HG02973 (cell line): ENCODE measurements around the gene GRM2.

ENCODE experiments used
- ATAC-seq: cut with Tn5 transposase; IDR thresholded peaks from one replicate; pipeline ENCODE4 v1.9.1; 2021; ENCODE audit warnings: moderate library complexity; ENCODE audit not compliant: unreplicated experiment

GRM2 gene

GRCh38 chr3:51704511-51704950, 2.3 kb upstream of the GRM2 start:
- no peak for ATAC-seq

DNA sequence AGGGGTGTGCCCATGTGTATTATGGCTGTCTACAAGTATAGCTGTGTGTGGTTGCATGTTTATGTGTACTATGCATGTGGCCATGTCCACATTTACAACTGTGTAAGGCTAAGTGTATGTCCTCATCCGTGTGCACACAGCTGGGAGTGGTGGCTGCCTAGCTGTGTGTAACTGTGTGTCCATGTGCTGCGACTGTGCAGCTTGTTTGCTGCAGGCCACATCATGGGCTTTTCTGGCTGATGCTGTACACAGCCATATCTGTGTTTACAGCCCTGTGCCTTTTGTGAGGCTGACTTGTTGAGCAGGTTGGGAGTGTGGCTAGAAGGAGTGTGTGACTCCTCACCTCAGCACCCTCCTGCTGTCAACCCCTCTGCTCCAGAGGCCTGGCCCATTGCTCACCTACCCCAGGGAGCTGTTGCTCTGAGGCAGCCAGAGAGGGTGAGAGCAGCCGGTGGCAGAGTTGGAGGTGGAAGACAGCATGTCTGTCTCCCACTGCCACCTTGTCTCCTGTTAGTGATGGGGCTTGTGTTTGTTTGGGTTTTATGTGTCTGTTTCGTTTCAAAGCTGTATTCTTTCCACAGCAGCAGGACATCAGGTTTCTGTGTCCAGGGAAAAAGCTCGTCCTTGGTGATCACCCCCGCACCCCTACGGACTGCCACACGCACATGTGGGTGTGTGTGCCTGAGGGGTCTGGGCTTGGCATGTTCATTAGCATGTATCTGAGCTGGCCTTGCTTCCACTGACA, 1.4 kb upstream of the GRM2 start:
- ATAC-seq = no peak

- no peak for ATAC-seq
These were observed 815 bp upstream of the GRM2 start for GRCh38 chr3:51706021-51706485.

GRCh38 chr3:51708216-51708845, 1.5 kb downstream of the GRM2 start:
- no peak for ATAC-seq

DNA sequence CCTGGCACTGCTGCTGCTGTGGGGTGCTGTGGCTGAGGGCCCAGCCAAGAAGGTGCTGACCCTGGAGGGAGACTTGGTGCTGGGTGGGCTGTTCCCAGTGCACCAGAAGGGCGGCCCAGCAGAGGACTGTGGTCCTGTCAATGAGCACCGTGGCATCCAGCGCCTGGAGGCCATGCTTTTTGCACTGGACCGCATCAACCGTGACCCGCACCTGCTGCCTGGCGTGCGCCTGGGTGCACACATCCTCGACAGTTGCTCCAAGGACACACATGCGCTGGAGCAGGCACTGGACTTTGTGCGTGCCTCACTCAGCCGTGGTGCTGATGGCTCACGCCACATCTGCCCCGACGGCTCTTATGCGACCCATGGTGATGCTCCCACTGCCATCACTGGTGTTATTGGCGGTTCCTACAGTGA, 2.1 kb downstream of the GRM2 start:
- ATAC-seq = no peak

GRCh38 chr3:51709675-51710074, 2.8 kb downstream of the GRM2 start:
- ATAC-seq = no peak

DNA sequence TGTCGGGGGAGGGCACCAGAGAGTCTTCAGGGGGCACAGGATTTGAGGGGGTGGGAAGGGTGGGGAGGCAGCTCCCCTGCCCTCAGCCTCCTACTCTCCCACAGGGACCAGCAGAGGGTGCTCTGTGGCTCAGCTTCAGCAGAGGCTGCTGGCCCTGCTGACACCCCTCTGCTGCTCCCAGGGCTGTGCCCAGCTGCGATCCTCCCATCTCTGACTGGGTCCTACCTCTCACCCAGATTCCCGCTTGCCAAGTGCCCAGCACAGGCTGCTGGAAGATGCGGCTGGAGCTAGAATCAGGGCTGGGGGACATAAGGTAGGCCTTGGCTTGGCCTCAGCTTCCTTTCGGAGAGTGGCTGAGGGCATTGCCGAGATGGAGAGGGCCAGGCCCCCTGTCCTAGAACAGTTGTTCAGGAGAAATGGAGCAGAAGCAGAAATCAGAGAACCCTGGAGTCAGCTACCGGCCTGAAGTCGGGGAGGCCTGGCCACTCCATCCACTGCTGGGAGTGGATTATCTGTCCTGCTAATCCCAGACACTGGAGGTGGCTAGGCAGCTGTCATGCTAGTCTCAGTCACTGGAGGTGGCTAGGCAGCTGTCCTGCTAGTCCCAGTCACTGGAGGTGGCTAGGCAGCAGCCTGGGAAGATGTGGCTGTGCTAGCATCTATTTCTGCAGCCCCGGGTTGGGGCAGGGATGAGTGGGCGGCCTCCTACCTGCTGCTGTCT, 3.9 kb downstream of the GRM2 start:
- ATAC-seq = no peak

DNA sequence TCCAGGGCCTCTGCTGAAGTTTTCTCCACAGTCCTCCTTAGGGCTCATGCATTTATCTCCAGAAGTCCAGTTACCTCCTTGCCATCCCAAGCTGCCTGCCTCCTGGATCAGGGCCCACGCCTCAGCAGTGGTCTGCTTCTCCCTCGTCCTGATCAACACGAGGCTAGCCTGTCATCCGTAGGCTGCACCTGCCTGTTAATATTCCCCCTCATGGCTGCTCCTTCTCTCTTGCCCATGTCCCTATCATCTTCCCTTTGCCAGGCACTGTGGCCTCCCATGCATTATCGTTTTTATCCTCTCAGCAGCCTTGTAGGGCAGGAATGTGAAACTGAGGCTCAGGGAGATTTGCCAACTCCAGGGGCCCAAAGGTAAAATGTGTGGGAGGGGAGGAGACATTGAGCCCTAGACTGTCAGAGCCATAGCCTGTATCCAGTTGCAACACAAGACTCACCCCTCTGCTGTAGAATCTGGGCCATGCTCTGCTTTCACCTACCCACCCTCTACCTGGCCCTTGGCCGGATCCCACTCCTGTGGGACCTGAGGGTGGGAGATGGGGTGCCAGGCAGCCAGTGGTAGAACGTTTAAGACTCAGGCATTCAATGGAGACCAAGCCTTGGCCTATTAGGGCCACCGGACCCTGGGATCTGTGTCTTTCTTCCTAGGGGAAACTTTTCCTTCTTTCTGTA, 4.6 kb downstream of the GRM2 start:
- no peak for ATAC-seq

- no peak for ATAC-seq
These were observed 5.2 kb downstream of the GRM2 start for GRCh38 chr3:51712038-51712420.

GRCh38 chr3:51712511-51712931, 5.7 kb downstream of the GRM2 start:
- no peak for ATAC-seq

DNA sequence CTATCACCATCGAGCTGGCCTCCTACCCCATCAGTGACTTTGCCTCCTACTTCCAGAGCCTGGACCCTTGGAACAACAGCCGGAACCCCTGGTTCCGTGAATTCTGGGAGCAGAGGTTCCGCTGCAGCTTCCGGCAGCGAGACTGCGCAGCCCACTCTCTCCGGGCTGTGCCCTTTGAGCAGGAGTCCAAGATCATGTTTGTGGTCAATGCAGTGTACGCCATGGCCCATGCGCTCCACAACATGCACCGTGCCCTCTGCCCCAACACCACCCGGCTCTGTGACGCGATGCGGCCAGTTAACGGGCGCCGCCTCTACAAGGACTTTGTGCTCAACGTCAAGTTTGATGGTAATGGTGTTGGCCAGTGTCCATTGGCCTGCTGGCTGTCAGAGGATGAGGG, 6.1 kb downstream of the GRM2 start:
- no peak for ATAC-seq

GRCh38 chr3:51715231-51715976, 8.5 kb downstream of the GRM2 start:
- ATAC-seq = no peak

GRCh38 chr3:51715977-51716294, 9.1 kb downstream of the GRM2 start:
- no peak for ATAC-seq

DNA sequence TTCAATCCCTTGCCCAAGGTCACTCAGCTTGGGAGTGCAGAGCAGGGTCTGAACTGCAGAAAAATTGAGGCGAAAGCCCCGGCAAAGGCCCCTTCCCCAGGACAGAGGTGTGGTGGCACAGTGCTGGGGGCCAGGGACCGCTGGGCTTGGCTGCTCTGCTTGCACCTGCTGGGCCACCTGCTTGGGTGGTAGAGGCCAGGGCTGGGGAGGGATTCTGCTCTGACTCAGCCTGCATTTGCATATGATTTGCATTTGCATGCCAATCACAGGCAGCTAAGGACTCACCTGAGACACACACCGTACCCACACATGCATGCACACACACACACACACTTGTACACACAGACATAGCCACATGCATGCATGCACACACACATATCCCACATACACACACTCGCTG, 9.9 kb downstream of the GRM2 start:
- ATAC-seq = no peak

DNA sequence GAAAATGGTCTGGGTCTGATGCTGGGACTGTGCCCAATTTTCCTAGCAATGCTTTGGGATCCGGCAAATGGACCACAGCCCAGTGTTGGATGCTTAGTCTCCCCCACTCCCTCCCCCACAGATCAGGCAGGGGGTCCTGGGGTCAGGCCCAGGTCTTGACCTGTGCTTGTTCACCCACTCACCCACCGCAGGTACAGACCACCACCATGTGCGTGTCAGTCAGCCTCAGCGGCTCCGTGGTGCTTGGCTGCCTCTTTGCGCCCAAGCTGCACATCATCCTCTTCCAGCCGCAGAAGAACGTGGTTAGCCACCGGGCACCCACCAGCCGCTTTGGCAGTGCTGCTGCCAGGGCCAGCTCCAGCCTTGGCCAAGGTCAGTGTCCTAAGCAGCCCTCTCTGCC, 10.6 kb downstream of the GRM2 start:
- ATAC-seq = no peak

DNA sequence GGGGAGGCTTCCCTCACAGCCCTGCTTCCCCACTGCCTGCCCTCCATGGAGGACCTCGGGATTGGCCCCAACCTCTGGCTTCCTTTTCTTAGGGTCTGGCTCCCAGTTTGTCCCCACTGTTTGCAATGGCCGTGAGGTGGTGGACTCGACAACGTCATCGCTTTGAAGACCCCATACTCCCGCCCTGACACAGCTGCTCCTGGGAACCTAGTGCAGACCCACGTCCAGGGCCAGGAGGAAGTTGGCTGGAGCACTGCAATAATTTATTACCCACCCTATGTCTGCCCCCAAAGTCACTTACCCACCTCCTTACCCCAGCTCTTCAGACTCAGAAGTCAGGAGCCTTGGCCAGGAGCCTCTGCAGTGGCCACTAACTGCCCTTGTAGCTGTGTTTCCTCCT, 11.1 kb downstream of the GRM2 start:
- no peak for ATAC-seq

GRCh38 chr3:51718547-51719409, 11.9 kb downstream of the GRM2 start:
- no peak for ATAC-seq

- no peak for ATAC-seq
These were observed 12.7 kb downstream of the GRM2 start for GRCh38 chr3:51719410-51720025.

DNA sequence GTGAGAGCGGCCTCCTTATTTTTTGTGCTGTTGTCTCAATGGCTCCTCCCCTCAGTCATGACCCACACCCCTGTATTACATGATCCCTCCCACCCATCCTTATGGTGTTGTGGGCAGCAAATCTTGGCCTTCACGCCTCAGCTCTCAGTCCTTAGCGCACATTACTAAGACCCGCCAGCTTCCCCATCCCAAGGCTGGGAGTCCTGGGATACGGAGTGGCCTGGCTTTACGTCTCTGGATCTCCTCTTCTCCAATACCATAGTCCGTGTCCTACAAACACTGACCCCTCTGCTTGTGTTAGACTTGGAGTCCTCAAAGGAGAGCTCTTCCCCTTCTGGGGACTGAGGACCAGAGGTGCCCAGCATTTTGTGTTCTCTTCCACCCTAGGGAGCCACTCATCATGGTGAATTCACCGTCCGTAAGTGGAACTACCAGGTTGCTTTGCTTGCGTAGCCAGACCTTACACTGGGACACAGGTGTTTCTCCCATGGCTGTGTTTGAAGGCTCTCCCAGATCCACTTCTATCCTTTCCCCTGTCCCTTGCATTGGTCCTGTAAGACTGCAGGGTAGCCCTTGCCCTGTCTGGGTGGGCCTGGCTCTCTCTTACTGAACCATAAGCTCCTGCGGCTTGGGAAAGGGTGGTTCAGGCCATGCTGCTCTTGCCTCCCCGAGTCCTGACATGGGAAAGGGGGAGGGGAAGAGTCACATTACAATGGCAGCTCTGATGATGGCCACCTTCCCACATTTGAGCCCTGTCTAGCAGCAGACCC, 13.6 kb downstream of the GRM2 start:
- no peak for ATAC-seq
